Measurements from ENCODE around the gene LEPR. TPM values are rescaled to one million over a fixed set of nuclear protein-coding genes. Genes with fewer than 3 reads are reported as not detected.

The LEPR gene, protein sequence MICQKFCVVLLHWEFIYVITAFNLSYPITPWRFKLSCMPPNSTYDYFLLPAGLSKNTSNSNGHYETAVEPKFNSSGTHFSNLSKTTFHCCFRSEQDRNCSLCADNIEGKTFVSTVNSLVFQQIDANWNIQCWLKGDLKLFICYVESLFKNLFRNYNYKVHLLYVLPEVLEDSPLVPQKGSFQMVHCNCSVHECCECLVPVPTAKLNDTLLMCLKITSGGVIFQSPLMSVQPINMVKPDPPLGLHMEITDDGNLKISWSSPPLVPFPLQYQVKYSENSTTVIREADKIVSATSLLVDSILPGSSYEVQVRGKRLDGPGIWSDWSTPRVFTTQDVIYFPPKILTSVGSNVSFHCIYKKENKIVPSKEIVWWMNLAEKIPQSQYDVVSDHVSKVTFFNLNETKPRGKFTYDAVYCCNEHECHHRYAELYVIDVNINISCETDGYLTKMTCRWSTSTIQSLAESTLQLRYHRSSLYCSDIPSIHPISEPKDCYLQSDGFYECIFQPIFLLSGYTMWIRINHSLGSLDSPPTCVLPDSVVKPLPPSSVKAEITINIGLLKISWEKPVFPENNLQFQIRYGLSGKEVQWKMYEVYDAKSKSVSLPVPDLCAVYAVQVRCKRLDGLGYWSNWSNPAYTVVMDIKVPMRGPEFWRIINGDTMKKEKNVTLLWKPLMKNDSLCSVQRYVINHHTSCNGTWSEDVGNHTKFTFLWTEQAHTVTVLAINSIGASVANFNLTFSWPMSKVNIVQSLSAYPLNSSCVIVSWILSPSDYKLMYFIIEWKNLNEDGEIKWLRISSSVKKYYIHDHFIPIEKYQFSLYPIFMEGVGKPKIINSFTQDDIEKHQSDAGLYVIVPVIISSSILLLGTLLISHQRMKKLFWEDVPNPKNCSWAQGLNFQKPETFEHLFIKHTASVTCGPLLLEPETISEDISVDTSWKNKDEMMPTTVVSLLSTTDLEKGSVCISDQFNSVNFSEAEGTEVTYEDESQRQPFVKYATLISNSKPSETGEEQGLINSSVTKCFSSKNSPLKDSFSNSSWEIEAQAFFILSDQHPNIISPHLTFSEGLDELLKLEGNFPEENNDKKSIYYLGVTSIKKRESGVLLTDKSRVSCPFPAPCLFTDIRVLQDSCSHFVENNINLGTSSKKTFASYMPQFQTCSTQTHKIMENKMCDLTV
- polyA plus RNA-seq: 0.48 and 3.1 TPM in 2 replicates

GRCh38 chr1:65420590-65421350, at the start of gene LEPR, which contains the start of gene LEPROT:
Gene LEPR (plus strand): TSS chr1:65420668. CDS start chr1:65565566, 144,898 bp downstream.
Gene LEPROT (plus strand): TSS chr1:65420668. CDS start chr1:65420725, 57 bp downstream.

Other genes with a start within 250 kb of the LEPR start
- 92.3 and 101 TPM in 2 replicates for gene DNAJC6, start 111.1 kb upstream of the LEPR start, polyA plus RNA-seq
- 8.0 and 10.4 TPM in 2 replicates for gene LEPROT, start within 50 bp of the LEPR start, polyA plus RNA-seq

All from Purkinje cell (primary cell).